Activated CD8-positive, alpha-beta memory T cell treated with anti-CD3 and anti-CD28 coated beads, Interleukin-2, amount 50 U/mL, for 1 hour (primary cell): ENCODE results near the gene TJAP1.
"Not testable (repeated sequence)": the region's sequence is repeated elsewhere in the genome, so short reads cannot be mapped to it uniquely, and the experiment has no call there.

ENCODE experiments used
- DNase-seq: peaks from one replicate; pipeline ENCODE4 v3.0.0-alpha.2; 2020; ENCODE audit errors: extremely low read depth

TJAP1 gene

GRCh38 chr6:43481591-43482236 is 4.3 kb downstream of the TJAP1 start:
- DNase-seq: no peak

GRCh38 chr6:43488667-43489276 is 11.4 kb downstream of the TJAP1 start:
- DNase-seq: no peak

- no peak for DNase-seq
These were observed 12.1 kb downstream of the TJAP1 start for GRCh38 chr6:43489277-43490072.

GRCh38 chr6:43490523-43490939 is 13.2 kb downstream of the TJAP1 start:
- no peak for DNase-seq

GRCh38 chr6:43491750-43492661 is 14.6 kb downstream of the TJAP1 start:
- no peak for DNase-seq

- no peak for DNase-seq
These were observed 15.3 kb downstream of the TJAP1 start for GRCh38 chr6:43492673-43493072.

GRCh38 chr6:43493230-43493629 is 15.9 kb downstream of the TJAP1 start:
- no peak for DNase-seq

- DNase-seq: no peak
These were observed 16.5 kb downstream of the TJAP1 start for GRCh38 chr6:43493833-43494232.

GRCh38 chr6:43494321-43494720 is 17.0 kb downstream of the TJAP1 start:
- no peak for DNase-seq

- no peak for DNase-seq
These were observed 17.4 kb downstream of the TJAP1 start for GRCh38 chr6:43494766-43495165.

- no peak for DNase-seq
These were observed 18.1 kb downstream of the TJAP1 start for GRCh38 chr6:43495409-43495941.

GRCh38 chr6:43496370-43497128 is 19.2 kb downstream of the TJAP1 start:
- no peak for DNase-seq

- DNase-seq: no peak
These were observed 19.7 kb downstream of the TJAP1 start for GRCh38 chr6:43497129-43497396.

- DNase-seq: no peak
These were observed 20.3 kb downstream of the TJAP1 start for GRCh38 chr6:43497689-43498088.

GRCh38 chr6:43498291-43498690 is 20.9 kb downstream of the TJAP1 start:
- DNase-seq: not testable (repeated sequence)

GRCh38 chr6:43499028-43499815 is 21.9 kb downstream of the TJAP1 start:
- DNase-seq: no peak

GRCh38 chr6:43500921-43501320 is 23.6 kb downstream of the TJAP1 start:
- DNase-seq: no peak

- DNase-seq: no peak
These were observed 25.3 kb downstream of the TJAP1 start for GRCh38 chr6:43502666-43503065.

- no peak for DNase-seq
These were observed 26.1 kb downstream of the TJAP1 start for GRCh38 chr6:43503443-43503842.
